Prostate gland (tissue), 2 donors: Measurements from ENCODE around the gene KRT78. TPM values are rescaled to one million over a fixed set of nuclear protein-coding genes. Genes with fewer than 3 reads are reported as not detected.

ENCODE experiments used
- DNase-seq: peaks from one replicate; pipeline ENCODE4 v3.0.0-alpha.2; 2019; ENCODE audit warnings: low spot score
- H3K27ac ChIP-seq, 2 donors: fragments of 200-600 bp; sonication (generic); 2 replicates each; pipeline ENCODE4 v1.5.1; 2017 to 2019
- H3K27me3 ChIP-seq: fragments of 200-600 bp; sonication (generic); replicated peaks from 2 replicates; pipeline ENCODE4 v1.5.1; 2019; ENCODE audit not compliant: insufficient read depth
- H3K36me3 ChIP-seq, 2 donors: fragments of 200-600 bp; sonication (generic); 1 replicate in 1 of 2; 2 replicates in 1 of 2; pipeline versions ENCODE4 v1.5.1 to v1.8.1; 2017 to 2019
- H3K4me1 ChIP-seq: fragments of 200-600 bp; sonication (generic); replicated peaks from 2 replicates; pipeline ENCODE4 v1.5.1; 2019
- H3K4me3 ChIP-seq, 2 donors: fragments of 200-600 bp; sonication (generic); 2 replicates each; pipeline ENCODE4 v1.5.1; 2017 to 2019
- H3K9me3 ChIP-seq: fragments of 200-600 bp; sonication (generic); 2 replicates; pipeline ENCODE4 v1.5.1; 2017
- CTCF ChIP-seq, 4 experiments: fragments of 200-600 bp in 2 of 4; fragments of 450-650 bp in 2 of 4; sonication (generic) in 2 of 4; IDR thresholded peaks; 1 replicate in 3 of 4; 2 replicates in 1 of 4; pipeline ENCODE4 v1.5.1; 2016 to 2019; ENCODE audit warnings: antibody characterized with exemption in 4 of 4, mild to moderate bottlenecking in 2 of 4, moderate library complexity in 2 of 4
- POLR2A ChIP-seq: fragments of 450-650 bp; IDR thresholded peaks from one replicate; pipeline ENCODE4 v1.6.1; 2016; ENCODE audit warnings: antibody characterized with exemption, mild to moderate bottlenecking
- POLR2AphosphoS5 ChIP-seq: sonication (generic); formaldehyde crosslinking; IDR thresholded peaks from one replicate; pipeline ENCODE4 v1.6.1; 2017; ENCODE audit warnings: antibody characterized with exemption
- WGBS: methylation state at CpG from one replicate; pipeline ENCODE4 v1.1.5; 2018; 5-methylcytosine and 5-hydroxymethylcytosine counted together
- intact Hi-C: fragments of 100-400 bp; cut with DNase I; formaldehyde crosslinking; loops from one replicate; pipeline ENCODE4 v1.14.2; 2022
- total RNA-seq, 2 donors: library from RNA; depleted of rRNA; stranded (reverse); fragments of >200 nt; gene quantifications; one replicate each; pipeline ENCODE4 v1.1.0, GENCODE V29; 2016

KRT78 gene
- total RNA-seq, 2 donors from 2014 or later: 1.0 TPM; not detected in 1

GRCh38 chr12:52812073-52812400 is 36.8 kb downstream of the KRT78 start:
- intact Hi-C loops: no loop called here
- WGBS: 77% methylated on average over 4 of the region's 4 CpGs
- DNase-seq: no peak
- Histone ChIP-seq H3K4me3 (no peak overlapping the region), H3K36me3 (no peaks in the 10 kb centered on the region), H3K4me1 (no peaks in the 10 kb centered on the region), H3K27me3 (peaks cover 15% of the 10 kb centered on the region), H3K27ac (no peak overlapping the region), H3K9me3 (no peaks in the 10 kb centered on the region)
- TF ChIP-seq CTCF (IDR thresholded peaks at IDR 0.05) (no peak), POLR2A (no peak), POLR2AphosphoS5 (no peak)

DNA sequence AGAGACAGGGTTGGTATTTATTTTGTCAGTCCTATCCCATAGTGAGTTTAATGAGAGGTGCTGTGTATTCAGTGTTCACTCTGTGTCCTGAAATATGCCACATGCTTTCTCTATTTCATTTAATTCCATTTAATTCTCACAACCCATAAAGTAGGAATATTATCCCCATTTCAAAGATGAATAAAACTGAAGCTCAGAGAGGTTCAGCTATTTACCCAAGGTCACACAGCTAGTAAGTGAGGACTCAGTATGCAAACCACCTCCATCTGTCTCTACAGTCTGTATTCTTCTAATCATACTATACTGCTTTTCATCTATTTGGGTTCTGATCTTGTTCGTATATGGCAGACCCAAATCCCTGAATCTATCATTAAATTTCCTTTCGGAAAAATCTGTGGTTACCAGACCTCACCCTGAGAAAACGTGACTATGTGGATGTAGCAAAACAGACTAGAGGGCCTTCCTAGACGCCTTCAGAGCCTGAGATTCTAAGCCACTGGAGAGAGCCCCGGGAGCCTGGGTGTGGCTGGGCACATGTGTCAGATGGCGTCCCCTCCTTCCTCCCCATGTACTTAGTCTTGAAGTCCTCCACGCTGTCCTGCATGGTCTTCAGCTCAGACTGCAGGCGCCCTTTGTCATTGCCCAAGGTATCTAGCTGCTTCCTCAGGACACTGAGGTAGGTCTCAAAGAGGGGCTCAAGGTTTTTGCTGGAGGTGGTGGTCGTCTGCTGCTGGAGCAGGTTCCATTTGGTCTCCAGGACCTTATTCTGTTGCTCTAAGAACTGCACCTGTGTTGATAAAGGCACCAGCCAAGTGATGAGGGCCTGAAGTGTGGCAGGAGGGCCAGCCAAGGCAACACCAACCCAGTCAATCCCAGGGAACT is 37.4 kb downstream of the KRT78 start:
- H3K9me3 ChIP-seq: no peaks in the 10 kb centered on the region
- no peak overlapping the region for H3K4me3 ChIP-seq
- H3K27me3 ChIP-seq: peaks cover 15% of the 10 kb centered on the region
- no peak for TF ChIP-seq POLR2A
- TF ChIP-seq POLR2AphosphoS5: no peak
- TF ChIP-seq CTCF (IDR thresholded peaks at IDR 0.05): no peak
- intact Hi-C loops: no loop called here
- no peaks in the 10 kb centered on the region for H3K4me1 ChIP-seq
- no peaks in the 10 kb centered on the region for H3K36me3 ChIP-seq
- no peak overlapping the region for H3K27ac ChIP-seq
- 89% methylated on average over 9 of the region's 9 CpGs for WGBS
- no peak for DNase-seq

- intact Hi-C loops: no loop called here
- peaks cover 19% of the 10 kb centered on the region for H3K27me3 ChIP-seq
- no peaks in the 10 kb centered on the region for H3K36me3 ChIP-seq
- no peak overlapping the region for H3K27ac ChIP-seq
- no peak overlapping the region for H3K4me3 ChIP-seq
- 75% methylated on average over 5 of the region's 5 CpGs for WGBS
- TF ChIP-seq POLR2A (no peak), CTCF (IDR thresholded peaks at IDR 0.05) (no peak), POLR2AphosphoS5 (no peak)
- no peak for DNase-seq
- no peaks in the 10 kb centered on the region for H3K4me1 ChIP-seq
- H3K9me3 ChIP-seq: no peaks in the 10 kb centered on the region
Measured at GRCh38 chr12:52810554-52810953, 38.2 kb downstream of the KRT78 start.

GRCh38 chr12:52809166-52809565 is 39.6 kb downstream of the KRT78 start:
- Histone ChIP-seq H3K9me3 (no peaks in the 10 kb centered on the region), H3K27ac (no peak overlapping the region), H3K36me3 (no peaks in the 10 kb centered on the region), H3K4me1 (no peaks in the 10 kb centered on the region), H3K27me3 (peaks cover 22% of the 10 kb centered on the region), H3K4me3 (no peak overlapping the region)
- no peak for TF ChIP-seq POLR2A
- DNase-seq: no peak
- WGBS: 88% methylated on average over 7 of the region's 7 CpGs
- intact Hi-C loops: no loop called here

- no peaks in the 10 kb centered on the region for H3K4me1 ChIP-seq
- intact Hi-C loops: no loop called here
- H3K27me3 ChIP-seq: peaks cover 22% of the 10 kb centered on the region
- no peaks in the 10 kb centered on the region for H3K9me3 ChIP-seq
- no peak overlapping the region for H3K27ac ChIP-seq
- no peak overlapping the region for H3K4me3 ChIP-seq
- H3K36me3 ChIP-seq: no peaks in the 10 kb centered on the region
- DNase-seq: no peak
- TF ChIP-seq CTCF (IDR thresholded peaks at IDR 0.05) (no peak), POLR2A (no peak), POLR2AphosphoS5 (no peak)
- WGBS: 94% methylated on average over 8 of the region's 8 CpGs
Measured at GRCh38 chr12:52808573-52809160, 40.1 kb downstream of the KRT78 start.
